ENCODE data around the gene NAP1L4.

Gene NAP1L4

DNA sequence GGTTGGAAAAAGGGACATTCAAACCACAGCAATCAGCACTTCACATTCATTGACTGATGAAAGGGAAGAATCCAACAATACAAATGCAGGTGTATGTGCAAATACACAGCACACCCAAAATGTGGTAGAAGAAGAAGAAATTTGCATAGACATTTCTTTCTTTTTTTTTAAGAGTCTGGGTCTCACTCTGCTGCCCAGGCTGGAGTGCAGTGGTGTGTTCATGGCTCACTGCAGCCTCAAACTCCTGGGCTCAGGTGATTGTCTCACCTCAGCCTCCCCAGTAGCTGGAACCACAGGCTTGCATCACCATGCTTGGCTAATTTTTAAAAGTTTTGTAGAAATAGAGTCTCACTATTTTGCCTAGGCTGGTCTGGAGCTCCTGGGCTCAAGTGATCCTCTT is 43.2 kb upstream of the NAP1L4 start:
- no peak overlapping the region for H3K27ac Mint-ChIP-seq
- TF ChIP-seq, protein P1, sequence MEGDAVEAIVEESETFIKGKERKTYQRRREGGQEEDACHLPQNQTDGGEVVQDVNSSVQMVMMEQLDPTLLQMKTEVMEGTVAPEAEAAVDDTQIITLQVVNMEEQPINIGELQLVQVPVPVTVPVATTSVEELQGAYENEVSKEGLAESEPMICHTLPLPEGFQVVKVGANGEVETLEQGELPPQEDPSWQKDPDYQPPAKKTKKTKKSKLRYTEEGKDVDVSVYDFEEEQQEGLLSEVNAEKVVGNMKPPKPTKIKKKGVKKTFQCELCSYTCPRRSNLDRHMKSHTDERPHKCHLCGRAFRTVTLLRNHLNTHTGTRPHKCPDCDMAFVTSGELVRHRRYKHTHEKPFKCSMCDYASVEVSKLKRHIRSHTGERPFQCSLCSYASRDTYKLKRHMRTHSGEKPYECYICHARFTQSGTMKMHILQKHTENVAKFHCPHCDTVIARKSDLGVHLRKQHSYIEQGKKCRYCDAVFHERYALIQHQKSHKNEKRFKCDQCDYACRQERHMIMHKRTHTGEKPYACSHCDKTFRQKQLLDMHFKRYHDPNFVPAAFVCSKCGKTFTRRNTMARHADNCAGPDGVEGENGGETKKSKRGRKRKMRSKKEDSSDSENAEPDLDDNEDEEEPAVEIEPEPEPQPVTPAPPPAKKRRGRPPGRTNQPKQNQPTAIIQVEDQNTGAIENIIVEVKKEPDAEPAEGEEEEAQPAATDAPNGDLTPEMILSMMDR (IDR thresholded peaks at IDR 0.05; ENCODE audit: unreplicated experiment in 3 of 3): no peak
- no peaks in the 10 kb centered on the region for H3K27me3 Mint-ChIP-seq (ENCODE audit: low read depth)
- no peak overlapping the region for H3K4me3 Mint-ChIP-seq
- H3K4me1 Mint-ChIP-seq: no peaks in the 10 kb centered on the region
- peaks cover 51% of the 10 kb centered on the region for H3K36me3 Mint-ChIP-seq (ENCODE audit: low read depth)
- H3K9me3 Mint-ChIP-seq: no peaks in the 10 kb centered on the region

DNA sequence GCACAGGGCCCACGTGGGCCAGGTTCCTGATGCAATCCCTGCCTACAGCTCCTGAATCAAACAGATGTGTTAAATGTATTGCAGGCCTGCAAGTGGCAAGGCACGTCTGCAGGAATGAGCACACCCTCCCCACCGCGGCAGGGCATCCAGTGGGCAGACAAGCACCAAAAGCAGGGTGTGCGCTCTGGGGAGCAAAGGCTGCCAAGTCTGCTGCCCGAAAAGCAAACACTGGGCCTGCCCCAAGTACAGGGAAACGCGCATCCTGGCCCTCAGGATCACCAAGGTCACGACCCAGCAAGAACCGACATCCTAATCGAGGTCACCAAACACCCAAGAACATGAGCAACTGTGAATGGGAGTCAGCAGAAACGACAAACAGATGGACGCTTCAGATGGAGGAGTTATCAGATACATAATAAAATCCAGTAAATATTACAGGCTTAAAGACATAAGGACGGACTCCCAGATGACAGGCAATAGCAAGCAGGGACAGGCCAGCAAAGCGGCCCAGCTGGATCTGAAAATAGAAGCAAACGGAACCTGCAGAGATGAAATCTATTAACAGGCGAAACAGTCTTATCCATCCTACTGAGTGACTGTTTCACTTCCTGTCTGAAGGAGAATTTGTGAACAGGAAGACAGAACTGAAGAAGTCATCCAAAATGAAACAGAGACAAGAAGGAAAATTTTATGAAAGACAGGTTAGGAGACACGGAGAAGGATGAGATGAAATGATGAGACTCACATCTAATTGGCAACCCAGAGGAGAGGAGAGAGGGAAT is 38.4 kb upstream of the NAP1L4 start:
- H3K27me3 Mint-ChIP-seq (ENCODE audit: low read depth): no peaks in the 10 kb centered on the region
- H3K9me3 Mint-ChIP-seq: no peaks in the 10 kb centered on the region
- peaks cover 56% of the 10 kb centered on the region for H3K36me3 Mint-ChIP-seq (ENCODE audit: low read depth)
- no peaks in the 10 kb centered on the region for H3K4me1 Mint-ChIP-seq
- TF ChIP-seq, protein P1 (IDR thresholded peaks at IDR 0.05; ENCODE audit: unreplicated experiment in 3 of 3): no peak
- H3K27ac Mint-ChIP-seq: no peak overlapping the region
- H3K4me3 Mint-ChIP-seq: no peak overlapping the region

DNA sequence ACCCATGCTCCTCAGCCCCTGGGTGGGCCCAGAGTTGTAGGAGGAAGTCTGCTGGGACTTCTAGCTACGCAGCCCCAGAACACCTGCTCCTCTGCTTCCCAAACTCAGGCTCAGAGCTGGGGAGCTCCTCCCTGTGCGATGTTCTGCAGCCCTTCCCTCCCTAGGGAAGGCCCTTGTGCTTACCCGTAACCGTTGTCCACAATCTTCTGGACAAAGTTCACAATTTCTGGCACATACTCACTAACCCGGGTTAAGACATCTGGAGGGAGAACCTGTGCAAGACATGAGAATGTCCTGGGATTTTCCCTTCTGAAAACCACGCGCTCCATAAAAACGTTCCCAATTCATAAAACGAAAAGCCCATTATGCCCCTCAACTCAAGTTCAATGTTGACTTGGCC is 36.7 kb upstream of the NAP1L4 start:
- H3K9me3 Mint-ChIP-seq: no peaks in the 10 kb centered on the region
- TF ChIP-seq, protein P1 (IDR thresholded peaks at IDR 0.05; ENCODE audit: unreplicated experiment in 3 of 3): no peak

DNA sequence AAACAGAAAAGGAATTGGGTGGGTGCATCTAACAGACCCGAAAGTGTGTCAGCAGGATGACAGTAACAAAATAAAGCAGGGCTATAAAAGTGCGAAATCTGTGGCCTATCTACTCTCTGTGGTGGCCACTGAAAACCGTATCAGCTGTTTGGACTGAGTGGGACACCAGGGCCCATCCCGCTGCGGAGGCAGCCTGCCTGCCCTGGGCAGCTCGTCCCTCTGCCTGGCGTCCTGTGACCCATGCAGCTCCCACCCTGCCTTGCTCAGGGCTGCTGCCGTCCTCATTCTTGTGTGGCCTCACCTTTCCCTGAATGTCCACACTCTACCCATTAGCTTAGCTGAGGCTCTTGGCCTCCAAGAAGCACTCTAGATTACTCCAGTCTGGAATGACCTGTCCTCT is 34.7 kb upstream of the NAP1L4 start:
- peaks cover 6% of the 10 kb centered on the region for H3K4me1 Mint-ChIP-seq
- H3K36me3 Mint-ChIP-seq (ENCODE audit: low read depth): peaks cover 56% of the 10 kb centered on the region
- H3K27ac Mint-ChIP-seq: no peak overlapping the region
- no peak overlapping the region for H3K4me3 Mint-ChIP-seq
- no peaks in the 10 kb centered on the region for H3K27me3 Mint-ChIP-seq (ENCODE audit: low read depth)
- TF ChIP-seq, protein P1 (IDR thresholded peaks at IDR 0.05; ENCODE audit: unreplicated experiment in 3 of 3): no peak
- no peaks in the 10 kb centered on the region for H3K9me3 Mint-ChIP-seq

More for the DNA sequence above, 36.7 kb upstream of the NAP1L4 start:
- peaks cover 51% of the 10 kb centered on the region for H3K36me3 Mint-ChIP-seq (ENCODE audit: low read depth)
- no peaks in the 10 kb centered on the region for H3K4me1 Mint-ChIP-seq
- H3K27me3 Mint-ChIP-seq (ENCODE audit: low read depth): no peaks in the 10 kb centered on the region
- no peak overlapping the region for H3K4me3 Mint-ChIP-seq
- H3K27ac Mint-ChIP-seq: peak overlapping the region in 1 of 3 experiments; percentile 64

DNA sequence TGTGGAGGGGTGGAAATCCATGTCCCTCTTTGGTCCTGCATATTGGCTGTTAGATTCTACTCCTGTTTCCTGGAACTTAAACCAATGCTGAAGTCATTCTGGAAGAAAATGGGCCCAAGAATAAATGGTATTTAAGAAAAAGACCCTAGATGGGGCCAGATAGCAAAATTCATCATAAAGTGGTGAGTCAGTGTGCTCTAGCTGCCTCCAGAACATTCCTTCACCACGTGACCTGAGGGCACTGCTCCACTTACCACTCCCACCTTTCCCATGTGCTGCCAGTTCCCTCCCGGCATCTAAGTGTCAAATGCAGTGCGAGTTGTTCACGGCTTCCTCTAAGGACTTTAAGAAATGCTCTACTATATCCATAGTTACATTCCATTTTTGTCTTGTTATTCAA is 30.9 kb upstream of the NAP1L4 start:
- H3K27ac Mint-ChIP-seq: no peak overlapping the region
- H3K4me3 Mint-ChIP-seq: no peak overlapping the region
- no peaks in the 10 kb centered on the region for H3K27me3 Mint-ChIP-seq (ENCODE audit: low read depth)
- H3K36me3 Mint-ChIP-seq (ENCODE audit: low read depth): peaks cover 33% of the 10 kb centered on the region
- H3K4me1 Mint-ChIP-seq: peaks cover 6% of the 10 kb centered on the region
- H3K9me3 Mint-ChIP-seq: no peaks in the 10 kb centered on the region
- TF ChIP-seq, protein P1 (IDR thresholded peaks at IDR 0.05; ENCODE audit: unreplicated experiment in 3 of 3): no peak
